ENCODE data around the gene PBX3.

The PBX3 gene

GRCh38 chr9:125985142-125985997, 238.2 kb downstream of the PBX3 start:
- no peak for DNase-seq

GRCh38 chr9:125985998-125986655, 239.0 kb downstream of the PBX3 start:
- DNase-seq = no peak

GRCh38 chr9:125986966-125987365, 239.8 kb downstream of the PBX3 start:
- no peak for DNase-seq

- DNase-seq = no peak
Measured at GRCh38 chr9:125987420-125987819, 240.2 kb downstream of the PBX3 start.

GRCh38 chr9:125988479-125989050, 241.4 kb downstream of the PBX3 start:
- DNase-seq = no peak

- DNase-seq = no peak
Measured at GRCh38 chr9:125989090-125989501, 241.9 kb downstream of the PBX3 start.

GRCh38 chr9:125989524-125990180, 242.5 kb downstream of the PBX3 start:
- no peak for DNase-seq

GRCh38 chr9:125990186-125990792, 243.1 kb downstream of the PBX3 start:
- no peak for DNase-seq

GRCh38 chr9:125990793-125991220, 243.6 kb downstream of the PBX3 start:
- DNase-seq = no peak

GRCh38 chr9:125991886-125992529, 244.8 kb downstream of the PBX3 start:
- no peak for DNase-seq

- no peak for DNase-seq
Measured at GRCh38 chr9:125992557-125992956, 245.4 kb downstream of the PBX3 start.

- no peak for DNase-seq
Measured at GRCh38 chr9:125993466-125993865, 246.3 kb downstream of the PBX3 start.

GRCh38 chr9:125994066-125994943, 247.1 kb downstream of the PBX3 start:
- DNase-seq = no peak

- no peak for DNase-seq
Measured at GRCh38 chr9:125995006-125995405, 247.8 kb downstream of the PBX3 start.

- no peak for DNase-seq
Measured at GRCh38 chr9:125995706-125996105, 248.5 kb downstream of the PBX3 start.

GRCh38 chr9:125996791-125997190, 249.6 kb downstream of the PBX3 start:
- DNase-seq = no peak

- DNase-seq = no peak
Measured at GRCh38 chr9:125997196-125997823, 250.1 kb downstream of the PBX3 start.

GRCh38 chr9:125998837-125999503, 251.8 kb downstream of the PBX3 start:
- DNase-seq = no peak

GRCh38 chr9:125999504-125999881, 252.3 kb downstream of the PBX3 start:
- DNase-seq = no peak

GRCh38 chr9:126000256-126000655, 253.1 kb downstream of the PBX3 start:
- no peak for DNase-seq
